GM12874 (cell line): ENCODE results near the gene SEC16A.

Experiments used
- TF ChIP-seq, protein P1 (sequence below): IDR thresholded peaks from 2 replicates; pipeline ENCODE4 v1.5.1; 2011; ENCODE audit warnings: low read depth, mild to moderate bottlenecking, control low read depth, low read length, moderate library complexity; ENCODE audit not compliant: insufficient read depth

SEC16A gene

DNA sequence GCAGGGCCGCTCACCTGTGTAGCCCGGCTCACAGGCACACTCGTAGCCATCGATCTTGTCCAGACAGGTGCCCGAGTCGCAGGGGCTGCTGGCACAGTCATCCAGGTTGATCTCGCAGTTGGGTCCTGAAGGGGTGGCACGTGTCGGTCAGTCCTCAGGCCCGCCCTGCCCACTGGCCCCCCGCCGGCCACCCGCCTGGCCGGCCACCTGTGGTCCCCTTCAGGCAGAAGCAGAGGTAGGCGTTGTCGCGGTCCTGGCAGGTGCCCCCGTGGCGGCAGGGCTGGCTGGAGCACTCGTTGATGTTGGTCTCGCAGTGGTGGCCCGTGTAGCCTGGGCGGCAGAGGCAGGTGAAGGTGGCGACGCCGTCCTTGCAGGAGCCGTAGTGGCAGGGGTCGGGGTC, 32.4 kb upstream of the SEC16A start:
- TF ChIP-seq, protein P1, sequence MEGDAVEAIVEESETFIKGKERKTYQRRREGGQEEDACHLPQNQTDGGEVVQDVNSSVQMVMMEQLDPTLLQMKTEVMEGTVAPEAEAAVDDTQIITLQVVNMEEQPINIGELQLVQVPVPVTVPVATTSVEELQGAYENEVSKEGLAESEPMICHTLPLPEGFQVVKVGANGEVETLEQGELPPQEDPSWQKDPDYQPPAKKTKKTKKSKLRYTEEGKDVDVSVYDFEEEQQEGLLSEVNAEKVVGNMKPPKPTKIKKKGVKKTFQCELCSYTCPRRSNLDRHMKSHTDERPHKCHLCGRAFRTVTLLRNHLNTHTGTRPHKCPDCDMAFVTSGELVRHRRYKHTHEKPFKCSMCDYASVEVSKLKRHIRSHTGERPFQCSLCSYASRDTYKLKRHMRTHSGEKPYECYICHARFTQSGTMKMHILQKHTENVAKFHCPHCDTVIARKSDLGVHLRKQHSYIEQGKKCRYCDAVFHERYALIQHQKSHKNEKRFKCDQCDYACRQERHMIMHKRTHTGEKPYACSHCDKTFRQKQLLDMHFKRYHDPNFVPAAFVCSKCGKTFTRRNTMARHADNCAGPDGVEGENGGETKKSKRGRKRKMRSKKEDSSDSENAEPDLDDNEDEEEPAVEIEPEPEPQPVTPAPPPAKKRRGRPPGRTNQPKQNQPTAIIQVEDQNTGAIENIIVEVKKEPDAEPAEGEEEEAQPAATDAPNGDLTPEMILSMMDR, result no peak

DNA sequence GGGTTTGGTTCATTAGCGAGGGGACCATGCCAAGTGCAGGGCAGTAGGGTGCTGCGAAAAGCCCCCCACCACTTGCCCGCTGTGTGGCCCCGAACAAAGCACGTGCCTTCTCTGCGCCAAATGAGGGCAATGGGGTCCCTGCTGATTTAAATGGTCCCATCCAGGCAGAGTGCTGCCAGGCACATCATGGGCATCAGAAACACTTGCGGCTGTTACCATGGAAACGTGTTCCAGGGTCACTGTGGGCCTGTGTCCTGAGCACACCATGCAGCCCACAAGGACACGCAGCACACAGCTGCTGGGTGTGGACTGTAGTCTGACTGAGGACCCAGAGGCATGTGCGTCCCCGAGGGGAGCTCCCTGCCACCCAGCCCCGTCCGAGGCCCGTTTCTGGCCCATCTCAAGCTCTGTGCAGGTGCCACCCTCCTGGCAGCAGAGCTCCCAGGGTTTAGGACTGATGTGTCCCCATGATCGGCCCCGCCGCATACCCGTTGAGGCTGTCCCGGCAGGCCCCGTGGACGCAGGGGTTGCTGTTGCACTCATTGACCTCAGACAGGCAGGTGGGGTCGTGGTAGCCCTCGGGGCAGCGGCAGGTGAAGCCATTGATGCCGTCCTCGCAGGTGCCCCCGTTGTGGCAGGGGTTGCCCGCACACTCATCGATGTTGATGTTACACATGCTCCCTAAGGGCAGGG, 31.3 kb upstream of the SEC16A start:
- TF ChIP-seq, protein P1, result no peak

DNA sequence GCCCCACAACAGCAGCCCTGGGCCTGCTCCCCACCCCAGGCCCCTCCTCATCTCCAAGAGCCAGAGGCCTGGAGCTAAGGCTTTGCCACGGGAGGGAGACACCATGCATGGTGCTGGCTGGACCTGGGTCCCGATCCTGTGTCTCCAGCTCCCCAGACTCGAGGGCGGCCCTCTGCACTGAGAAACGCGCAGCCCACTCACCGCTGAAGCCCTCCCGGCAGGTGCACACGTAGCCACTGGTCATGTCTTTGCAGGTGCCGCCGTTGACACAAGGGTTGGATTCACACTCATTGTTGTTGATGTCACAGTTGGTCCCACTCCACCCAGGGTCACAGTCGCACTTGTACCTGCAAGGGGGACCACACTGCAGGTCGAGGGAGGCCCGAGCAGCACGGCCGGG, 30.4 kb upstream of the SEC16A start:
- TF ChIP-seq, protein P1, result no peak

DNA sequence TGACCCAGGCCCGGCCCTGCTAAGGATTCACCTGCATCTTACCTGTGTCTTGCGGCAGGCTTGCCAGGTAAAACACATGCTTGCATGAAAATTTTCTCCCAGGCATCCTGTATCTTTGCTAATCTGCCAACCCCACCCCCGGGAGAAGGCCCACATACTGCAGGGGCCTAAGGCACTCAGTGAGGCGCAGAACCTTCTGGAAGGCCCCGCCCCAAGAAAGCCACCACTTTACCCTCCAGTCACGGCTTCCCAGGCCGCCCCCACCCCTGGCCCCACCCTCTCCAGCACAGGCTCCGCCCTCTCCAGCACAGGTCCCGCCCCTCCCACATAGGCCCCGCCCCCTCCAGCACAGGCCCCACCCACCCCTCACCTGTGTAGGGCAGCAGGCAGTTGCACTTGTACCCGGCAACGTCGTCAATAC, 29.8 kb upstream of the SEC16A start:
- TF ChIP-seq, protein P1, result no peak

DNA sequence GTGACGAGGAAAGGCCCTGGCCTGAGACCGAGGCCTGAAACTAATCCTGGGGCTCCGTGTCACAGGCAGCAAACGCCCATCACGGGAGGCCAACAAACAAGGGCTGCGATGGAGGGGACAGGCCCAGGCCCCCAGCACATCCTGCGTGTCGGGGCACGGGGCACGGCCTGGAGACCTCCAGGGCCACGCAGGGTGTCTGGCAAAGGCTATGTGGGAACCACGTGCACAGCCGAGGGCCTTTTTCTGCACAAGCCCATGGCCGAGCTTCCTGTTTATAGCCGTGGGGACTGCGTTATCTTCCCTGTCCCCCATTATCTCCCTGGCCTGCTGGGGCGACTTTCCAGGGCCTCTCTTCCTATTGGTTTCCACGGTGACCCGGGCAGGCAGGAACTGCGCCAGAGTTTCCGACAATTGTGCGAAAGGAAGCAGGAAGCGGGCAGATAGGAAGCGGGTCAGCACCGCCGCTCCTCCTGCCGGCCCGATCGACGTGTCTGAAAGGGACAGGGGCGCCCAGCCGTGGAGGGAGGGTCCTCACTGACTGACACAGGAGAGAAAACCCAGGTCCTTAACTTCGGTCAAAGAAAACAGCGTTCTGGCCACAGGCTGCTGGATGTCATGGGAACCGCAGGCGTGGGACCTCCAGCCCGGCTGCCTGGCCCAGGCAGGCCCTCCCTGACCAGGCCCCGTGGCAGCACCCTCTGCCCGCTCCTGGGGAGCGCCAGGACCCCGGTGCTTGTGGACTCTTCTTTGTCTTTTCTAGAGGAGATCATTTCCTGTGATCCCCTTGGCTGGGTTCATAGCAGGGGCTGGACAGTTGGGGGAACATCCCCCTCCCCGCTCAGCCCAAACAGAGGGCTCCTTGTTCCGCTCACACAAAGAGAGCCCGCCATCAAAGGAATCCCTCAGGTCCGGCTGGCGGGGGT, 29.1 kb upstream of the SEC16A start:
- TF ChIP-seq, protein P1, result no peak

DNA sequence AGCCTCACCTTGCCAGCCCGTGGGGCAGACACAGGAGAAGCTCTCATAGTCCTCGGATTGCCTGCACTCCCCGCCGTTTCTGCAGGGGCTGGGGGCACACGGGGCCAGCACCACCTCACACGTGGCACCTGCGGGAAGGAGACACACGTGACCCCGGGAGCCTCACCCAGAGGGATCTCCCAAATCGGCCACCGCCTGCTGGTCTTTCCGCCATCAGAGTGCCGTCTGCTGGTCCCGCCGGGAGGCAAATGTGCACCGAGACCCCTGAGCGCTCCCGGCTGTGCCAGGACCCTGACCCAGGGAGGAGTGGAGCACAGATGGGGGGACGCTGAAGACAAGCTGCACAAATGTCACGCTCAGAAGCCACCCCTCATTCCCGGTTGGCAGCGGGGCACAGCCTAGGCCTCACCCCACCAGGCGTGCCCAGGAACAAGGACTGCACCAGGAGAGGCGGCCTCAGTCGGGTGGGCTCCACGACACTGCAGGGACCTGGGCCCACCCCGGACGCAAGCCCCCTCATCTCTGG, 28.4 kb upstream of the SEC16A start:
- TF ChIP-seq, protein P1, result no peak

DNA sequence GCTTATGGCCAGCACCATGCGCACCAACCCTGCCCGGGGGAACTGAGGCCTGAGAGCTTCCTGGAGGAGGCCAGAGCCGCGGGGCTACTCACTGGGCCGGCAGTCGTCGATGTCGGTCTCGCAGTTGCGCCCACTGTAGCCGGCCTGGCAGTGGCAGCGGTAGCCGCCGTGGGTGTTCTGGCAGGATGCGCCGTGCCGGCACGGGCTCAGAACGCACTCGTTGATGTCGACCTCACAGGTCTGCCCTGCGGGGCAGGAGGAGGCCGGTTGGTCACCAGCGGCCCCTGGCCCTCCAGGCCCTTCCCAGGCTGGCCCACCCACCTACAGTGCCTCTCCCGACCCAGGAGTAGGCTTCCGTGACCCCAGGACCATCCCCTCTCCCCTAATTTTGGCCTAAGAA, 27.7 kb upstream of the SEC16A start:
- TF ChIP-seq, protein P1, result no peak
